HG03095 (cell line): ENCODE measurements around the gene B4GALT5.
"Not testable (repeated sequence)": the region's sequence is repeated elsewhere in the genome, so short reads cannot be mapped to it uniquely, and the experiment has no call there.

ENCODE experiments used
- ATAC-seq: cut with Tn5 transposase; IDR thresholded peaks from one replicate; pipeline ENCODE4 v1.9.1; 2021; ENCODE audit warnings: moderate library complexity; ENCODE audit not compliant: unreplicated experiment

The B4GALT5 gene

GRCh38 chr20:49631061-49631716 lies 82.5 kb downstream of the B4GALT5 start:
- peak; percentile 29 for ATAC-seq

GRCh38 chr20:49630396-49630951 lies 83.2 kb downstream of the B4GALT5 start:
- ATAC-seq: peak; percentile 76

- no peak for ATAC-seq
These were observed 84.1 kb downstream of the B4GALT5 start for GRCh38 chr20:49629606-49630005.

GRCh38 chr20:49628280-49628679 lies 85.4 kb downstream of the B4GALT5 start:
- not testable (repeated sequence) for ATAC-seq

GRCh38 chr20:49627329-49627761 lies 86.3 kb downstream of the B4GALT5 start:
- ATAC-seq: no peak

- ATAC-seq: not testable (repeated sequence)
These were observed 88.7 kb downstream of the B4GALT5 start for GRCh38 chr20:49624988-49625387.

- no peak for ATAC-seq
These were observed 89.4 kb downstream of the B4GALT5 start for GRCh38 chr20:49624317-49624716.

- no peak for ATAC-seq
These were observed 91.4 kb downstream of the B4GALT5 start for GRCh38 chr20:49622243-49622642.

GRCh38 chr20:49620364-49621240 lies 93.1 kb downstream of the B4GALT5 start:
- peak; percentile 75 for ATAC-seq

- no peak for ATAC-seq
These were observed 94.3 kb downstream of the B4GALT5 start for GRCh38 chr20:49619113-49620048.

GRCh38 chr20:49618289-49618688 lies 95.4 kb downstream of the B4GALT5 start:
- ATAC-seq: no peak

- not testable (repeated sequence) for ATAC-seq
These were observed 96.3 kb downstream of the B4GALT5 start for GRCh38 chr20:49617394-49617793.

GRCh38 chr20:49616154-49617007 lies 97.3 kb downstream of the B4GALT5 start:
- no peak for ATAC-seq

GRCh38 chr20:49615401-49616153 lies 98.1 kb downstream of the B4GALT5 start:
- no peak for ATAC-seq

GRCh38 chr20:49615051-49615400 lies 98.7 kb downstream of the B4GALT5 start:
- ATAC-seq: not testable (repeated sequence)

- no peak for ATAC-seq
These were observed 99.2 kb downstream of the B4GALT5 start for GRCh38 chr20:49614338-49615050.

GRCh38 chr20:49612127-49612738 lies 101.4 kb downstream of the B4GALT5 start:
- no peak for ATAC-seq

- ATAC-seq: not testable (repeated sequence)
These were observed 102.0 kb downstream of the B4GALT5 start for GRCh38 chr20:49611539-49612126.
